MM.1S (cell line): Measurements from ENCODE around the gene FOXC1.

Experiments used
- EZH2 ChIP-seq: fragments of 300-600 bp; sonication (generic); optimal IDR thresholded peaks from 2 replicates; pipeline ENCODE3; 2017; ENCODE audit warnings: low read depth, mild to moderate bottlenecking, antibody characterized with exemption, low read length, mixed read lengths
- EZH2phosphoT487 ChIP-seq: fragments of 300-600 bp; sonication (generic); IDR thresholded peaks from 2 replicates; pipeline ENCODE4 v1.6.1; 2018; ENCODE audit warnings: antibody characterized with exemption, low read length
- TF ChIP-seq, protein P1 (sequence below): fragments of 300-600 bp; sonication (generic); IDR thresholded peaks from 2 replicates; pipeline ENCODE4 v1.5.1; 2016; ENCODE audit warnings: antibody characterized with exemption, low read length, mixed read lengths

GRCh38 chr6:1658212-1659005 lies 48.7 kb downstream of the FOXC1 start:
- no peak for TF ChIP-seq EZH2phosphoT487
- TF ChIP-seq, protein P1, sequence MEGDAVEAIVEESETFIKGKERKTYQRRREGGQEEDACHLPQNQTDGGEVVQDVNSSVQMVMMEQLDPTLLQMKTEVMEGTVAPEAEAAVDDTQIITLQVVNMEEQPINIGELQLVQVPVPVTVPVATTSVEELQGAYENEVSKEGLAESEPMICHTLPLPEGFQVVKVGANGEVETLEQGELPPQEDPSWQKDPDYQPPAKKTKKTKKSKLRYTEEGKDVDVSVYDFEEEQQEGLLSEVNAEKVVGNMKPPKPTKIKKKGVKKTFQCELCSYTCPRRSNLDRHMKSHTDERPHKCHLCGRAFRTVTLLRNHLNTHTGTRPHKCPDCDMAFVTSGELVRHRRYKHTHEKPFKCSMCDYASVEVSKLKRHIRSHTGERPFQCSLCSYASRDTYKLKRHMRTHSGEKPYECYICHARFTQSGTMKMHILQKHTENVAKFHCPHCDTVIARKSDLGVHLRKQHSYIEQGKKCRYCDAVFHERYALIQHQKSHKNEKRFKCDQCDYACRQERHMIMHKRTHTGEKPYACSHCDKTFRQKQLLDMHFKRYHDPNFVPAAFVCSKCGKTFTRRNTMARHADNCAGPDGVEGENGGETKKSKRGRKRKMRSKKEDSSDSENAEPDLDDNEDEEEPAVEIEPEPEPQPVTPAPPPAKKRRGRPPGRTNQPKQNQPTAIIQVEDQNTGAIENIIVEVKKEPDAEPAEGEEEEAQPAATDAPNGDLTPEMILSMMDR: no peak
- no peak for TF ChIP-seq EZH2
